Prostate gland (tissue), 2 donors: Measurements from ENCODE around the gene ASS1.

Experiments used
- CTCF ChIP-seq, 4 experiments: fragments of 200-600 bp in 2 of 4; fragments of 450-650 bp in 2 of 4; sonication (generic) in 2 of 4; IDR thresholded peaks; 1 replicate in 3 of 4; 2 replicates in 1 of 4; pipeline ENCODE4 v1.5.1; 2016 to 2019; ENCODE audit warnings: antibody characterized with exemption in 4 of 4, mild to moderate bottlenecking in 2 of 4, moderate library complexity in 2 of 4
- POLR2AphosphoS5 ChIP-seq: sonication (generic); formaldehyde crosslinking; IDR thresholded peaks from one replicate; pipeline ENCODE4 v1.6.1; 2017; ENCODE audit warnings: antibody characterized with exemption

- no peak for TF ChIP-seq CTCF (IDR thresholded peaks at IDR 0.05)
- no peak for TF ChIP-seq POLR2AphosphoS5
Observed at GRCh38 chr9:130518233-130518632, 73.5 kb downstream of the ASS1 start.
